Peyer's patch (tissue), 4 donors: Measurements from ENCODE around the gene LIMCH1.

Experiments
- CTCF ChIP-seq, 6 experiments: fragments of 450-650 bp in 4 of 6; fragments of 200-600 bp in 2 of 6; sonication (generic) in 1 of 6; IDR thresholded peaks; one replicate each; pipeline ENCODE4 v1.5.1; 2017 to 2019; ENCODE audit warnings: antibody characterized with exemption in 6 of 6, mild to moderate bottlenecking in 3 of 6, moderate library complexity in 1 of 6
- POLR2A ChIP-seq, 2 donors: fragments of 450-650 bp; IDR thresholded peaks; one replicate each; pipeline ENCODE4 v1.5.1; 2017; ENCODE audit warnings: antibody characterized with exemption in 2 of 2, mild to moderate bottlenecking in 2 of 2, moderate library complexity in 2 of 2

- TF ChIP-seq CTCF (IDR thresholded peaks at IDR 0.05): no peak
- no peak for TF ChIP-seq POLR2A (IDR thresholded peaks at IDR 0.05)
Measured at GRCh38 chr4:41714364-41715000, 176.5 kb downstream of the LIMCH1 start.
